Forelimb muscle (tissue), 1 donor: ENCODE results near the gene GRM7. TPM values are rescaled to one million over a fixed set of nuclear protein-coding genes. Genes with fewer than 3 reads are reported as not detected.
"Not testable (repeated sequence)": the region's sequence is repeated elsewhere in the genome, so short reads cannot be mapped to it uniquely, and the experiment has no call there.

Source experiments
- DNase-seq: peaks from one replicate; pipeline ENCODE4 v3.0.0-alpha.2; 2013; ENCODE audit warnings: low read depth
- polyA plus RNA-seq: library from polyadenylated mRNA; unstranded; fragments of 120-200 nt; gene quantifications from one replicate; pipeline ENCODE4 v1.2.1, GENCODE V29; 2013; ENCODE audit not compliant: insufficient read length

The GRM7 gene
- not detected for polyA plus RNA-seq

- no peak for DNase-seq
Observed at GRCh38 chr3:6860954-6861624, at the start of gene GRM7. Gene GRM7 (plus strand): TSS chr3:6861115.

GRCh38 chr3:6821411-6821810 lies 39.5 kb upstream of the GRM7 start:
- DNase-seq, result no peak

DNA sequence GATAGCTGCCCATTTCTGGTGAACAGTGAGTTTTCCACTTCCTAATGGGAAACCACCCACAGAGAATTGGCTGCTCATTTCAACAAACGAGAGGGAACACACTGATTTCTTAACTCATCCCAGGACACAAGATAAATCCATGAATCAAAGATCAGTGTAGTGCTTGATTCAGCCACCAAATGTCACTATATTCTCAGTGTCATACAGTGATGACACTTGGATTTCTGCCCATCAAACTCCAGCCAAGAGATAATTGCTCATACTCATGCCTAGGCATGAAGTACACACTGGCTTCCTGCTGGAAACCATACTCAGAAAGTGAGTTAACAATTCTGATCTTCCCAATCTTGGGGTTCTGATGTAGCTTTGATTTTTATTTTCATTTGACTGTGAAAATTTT lies 35.4 kb upstream of the GRM7 start:
- no peak for DNase-seq

DNA sequence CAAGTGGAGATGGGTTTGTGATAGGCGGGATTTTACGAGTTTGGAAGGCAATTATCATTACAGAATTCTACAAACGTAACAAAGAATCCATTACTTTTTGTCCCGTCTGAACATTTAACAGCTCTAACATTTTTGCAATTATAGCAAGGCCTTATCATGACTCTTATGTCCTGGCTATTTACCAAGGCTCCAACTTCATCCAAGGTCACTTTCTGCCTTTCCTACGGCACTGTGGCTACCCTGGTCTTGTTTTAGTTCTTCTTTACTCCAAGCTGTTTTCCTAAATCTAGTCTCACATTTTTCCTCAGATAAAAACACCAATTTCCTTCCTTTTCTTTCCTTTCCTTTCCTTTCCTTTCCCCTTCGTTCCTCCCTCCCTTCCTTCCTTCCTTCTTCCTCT lies 33.5 kb upstream of the GRM7 start:
- no peak for DNase-seq

DNA sequence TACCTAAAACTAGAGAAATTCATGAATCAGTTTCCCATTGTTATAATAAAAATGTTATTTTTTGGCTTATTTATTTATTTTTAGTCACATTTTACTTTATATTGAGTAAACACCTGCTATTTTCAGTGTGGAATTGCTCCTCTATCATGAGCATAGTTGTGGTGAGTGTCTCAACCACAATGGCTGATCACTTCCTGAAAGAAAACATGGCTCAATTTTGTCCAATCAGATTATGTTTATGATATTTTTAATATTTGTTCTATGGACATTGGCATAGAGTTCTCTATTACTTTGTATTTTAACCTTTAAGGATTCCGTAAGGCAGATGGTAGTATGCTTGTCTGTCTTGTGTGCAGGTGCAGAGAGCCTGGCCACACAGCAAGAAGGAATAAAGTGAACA lies 16.2 kb upstream of the GRM7 start:
- no peak for DNase-seq

DNA sequence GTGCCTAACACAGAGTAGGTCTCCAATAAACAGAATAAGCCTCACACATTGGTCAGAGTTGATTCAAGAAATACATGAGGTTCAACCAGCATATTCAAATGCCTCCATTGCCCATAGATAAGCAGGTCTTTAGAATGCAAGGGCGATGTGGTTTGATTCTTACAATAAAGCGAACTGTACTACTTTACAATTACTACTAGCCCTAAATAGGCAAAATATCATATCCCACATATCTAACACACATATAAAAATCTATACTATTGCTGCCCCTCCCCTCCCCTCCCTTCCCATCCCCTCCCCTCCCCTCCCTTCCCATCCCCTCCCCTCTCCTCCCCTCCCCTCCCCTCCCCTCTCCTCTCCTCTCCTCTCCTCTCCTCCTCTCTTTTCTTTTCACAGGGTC lies 6.7 kb upstream of the GRM7 start:
- no peak for DNase-seq

GRCh38 chr3:6857510-6857909 lies 3.4 kb upstream of the GRM7 start:
- no peak for DNase-seq

DNA sequence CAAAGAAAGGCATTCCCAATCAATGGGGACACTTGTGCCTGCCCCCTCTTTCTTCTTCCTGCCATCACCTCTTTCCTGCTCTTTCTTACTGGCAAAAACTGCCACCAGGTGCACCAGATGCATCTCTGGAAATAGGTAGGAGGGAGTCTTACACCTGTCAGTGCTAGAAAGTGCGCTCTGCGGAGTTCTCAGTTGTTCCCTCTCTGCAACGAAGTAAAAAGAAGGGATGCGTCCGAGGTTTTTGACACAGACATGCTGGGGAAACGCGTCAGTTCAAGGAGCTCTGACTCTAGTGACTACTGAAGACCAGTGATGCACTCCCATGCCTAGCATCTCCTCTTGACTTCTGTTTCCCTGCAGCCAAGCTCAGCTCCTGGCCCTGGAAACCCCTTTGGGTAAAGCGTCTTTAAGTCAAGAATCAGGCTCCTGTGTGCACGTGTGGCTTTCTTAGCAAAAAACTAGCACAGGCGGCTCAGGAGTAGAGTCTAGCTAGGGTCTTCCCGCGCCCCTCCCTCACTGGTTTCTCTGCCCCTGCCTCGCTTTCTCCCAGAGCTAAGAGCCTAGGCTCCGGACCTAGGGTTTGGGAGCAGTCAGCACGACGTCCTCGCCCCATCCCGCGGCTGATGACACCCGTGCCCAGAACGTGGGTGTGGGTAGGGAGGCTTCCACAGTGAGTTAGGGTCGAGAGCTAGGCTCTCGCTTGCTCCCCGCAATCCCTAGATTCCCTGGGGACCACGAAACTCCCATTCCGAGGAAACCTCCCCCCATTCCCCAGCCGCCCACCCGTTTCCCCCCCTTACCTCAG lies 564 bp upstream of the GRM7 start:
- no peak for DNase-seq

DNA sequence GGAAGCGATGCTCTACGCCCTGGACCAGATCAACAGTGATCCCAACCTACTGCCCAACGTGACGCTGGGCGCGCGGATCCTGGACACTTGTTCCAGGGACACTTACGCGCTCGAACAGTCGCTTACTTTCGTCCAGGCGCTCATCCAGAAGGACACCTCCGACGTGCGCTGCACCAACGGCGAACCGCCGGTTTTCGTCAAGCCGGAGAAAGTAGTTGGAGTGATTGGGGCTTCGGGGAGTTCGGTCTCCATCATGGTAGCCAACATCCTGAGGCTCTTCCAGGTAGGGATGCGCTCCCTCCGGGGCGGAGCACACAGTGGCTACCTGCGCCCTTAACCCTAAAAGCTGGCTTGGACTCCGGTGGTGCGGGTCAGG lies 698 bp downstream of the GRM7 start:
- DNase-seq, result no peak

GRCh38 chr3:6862041-6862879 lies 1.3 kb downstream of the GRM7 start:
- DNase-seq, result no peak

- no peak for DNase-seq
Observed at GRCh38 chr3:6862880-6863195, 1.9 kb downstream of the GRM7 start.

GRCh38 chr3:6867269-6867668 lies 6.4 kb downstream of the GRM7 start:
- DNase-seq, result no peak

DNA sequence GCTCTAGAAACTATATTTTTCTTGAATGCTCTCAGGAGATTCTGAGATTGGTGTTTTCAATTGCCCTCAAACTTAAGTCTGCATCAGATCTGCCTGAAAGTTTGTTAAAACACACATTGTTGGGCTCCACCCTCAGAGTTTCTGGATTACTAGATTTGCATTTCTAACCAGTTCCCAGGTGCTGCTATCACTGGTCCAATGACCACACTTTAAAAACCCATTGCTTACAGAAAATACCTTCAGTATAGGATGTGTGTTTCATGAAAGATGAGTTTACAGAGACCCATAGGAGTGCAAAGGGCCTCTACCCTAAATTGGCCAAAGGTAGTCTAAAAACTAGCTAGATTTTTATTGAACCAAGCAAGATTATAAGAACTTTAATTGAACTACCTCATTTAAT lies 17.8 kb downstream of the GRM7 start:
- no peak for DNase-seq

- DNase-seq, result no peak
Observed at GRCh38 chr3:6912240-6912639, 51.3 kb downstream of the GRM7 start.

- DNase-seq, result no peak
Observed at GRCh38 chr3:6915898-6916297, 55.0 kb downstream of the GRM7 start.

DNA sequence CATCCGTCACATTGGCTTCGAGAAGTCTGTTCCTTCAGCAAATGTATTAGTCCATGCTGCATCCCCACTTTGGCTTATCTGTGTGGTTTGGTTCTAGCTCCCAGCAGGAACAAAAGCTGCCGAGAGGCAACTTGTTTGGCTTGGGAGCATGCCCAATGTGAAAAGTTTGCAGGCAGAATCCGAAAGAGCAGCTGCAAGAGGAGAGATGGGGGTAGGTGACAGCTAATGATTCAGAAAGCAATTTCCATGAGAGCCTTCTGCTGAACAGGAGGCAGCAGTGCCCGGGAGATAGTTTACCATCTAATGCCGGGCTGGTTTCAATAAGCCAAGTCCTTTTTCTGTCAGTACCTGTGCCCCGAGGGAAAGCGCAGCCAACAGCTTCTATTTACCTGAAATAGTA lies 60.2 kb downstream of the GRM7 start:
- DNase-seq, result no peak

GRCh38 chr3:6921876-6922275 lies 61.0 kb downstream of the GRM7 start:
- no peak for DNase-seq

DNA sequence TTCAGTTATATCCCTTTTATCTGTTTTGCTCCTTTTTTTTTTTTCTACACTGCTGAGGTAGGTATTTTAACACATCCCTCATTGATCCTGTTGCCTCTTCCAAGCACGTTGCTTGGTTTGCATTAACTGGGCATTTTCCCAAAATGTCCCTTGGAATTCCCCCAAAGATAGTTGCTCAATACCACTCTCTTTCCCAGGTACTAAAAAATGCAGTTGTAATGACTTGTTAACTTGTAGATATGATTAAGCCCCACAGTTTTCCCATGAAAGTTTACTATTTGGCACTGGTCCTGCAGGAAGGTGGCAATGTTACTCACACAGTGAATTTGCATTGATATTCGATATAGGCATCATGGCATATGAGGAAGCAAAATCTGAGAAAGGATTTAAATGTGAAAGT lies 67.1 kb downstream of the GRM7 start:
- DNase-seq, result no peak

DNA sequence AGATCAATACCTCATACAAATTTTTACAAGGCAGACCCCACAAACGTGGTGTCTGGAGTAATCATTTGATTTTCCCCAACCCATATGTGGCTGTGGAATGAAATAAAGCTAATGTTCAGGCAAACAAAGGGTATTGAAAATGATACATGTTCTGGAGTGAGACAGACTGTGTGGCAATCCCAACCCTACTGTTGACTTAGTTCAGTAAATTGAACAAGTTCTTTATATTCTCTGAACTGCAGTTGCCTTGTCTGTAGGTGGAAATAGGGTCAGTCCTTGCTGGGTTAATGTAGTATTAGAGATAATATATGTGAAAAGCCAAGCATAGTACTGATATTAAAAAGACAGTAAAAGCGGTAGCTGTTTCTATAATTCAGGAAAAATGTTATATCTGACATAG lies 69.0 kb downstream of the GRM7 start:
- DNase-seq, result no peak

- DNase-seq, result not testable (repeated sequence)
Observed at GRCh38 chr3:6935418-6935817, 74.5 kb downstream of the GRM7 start.

DNA sequence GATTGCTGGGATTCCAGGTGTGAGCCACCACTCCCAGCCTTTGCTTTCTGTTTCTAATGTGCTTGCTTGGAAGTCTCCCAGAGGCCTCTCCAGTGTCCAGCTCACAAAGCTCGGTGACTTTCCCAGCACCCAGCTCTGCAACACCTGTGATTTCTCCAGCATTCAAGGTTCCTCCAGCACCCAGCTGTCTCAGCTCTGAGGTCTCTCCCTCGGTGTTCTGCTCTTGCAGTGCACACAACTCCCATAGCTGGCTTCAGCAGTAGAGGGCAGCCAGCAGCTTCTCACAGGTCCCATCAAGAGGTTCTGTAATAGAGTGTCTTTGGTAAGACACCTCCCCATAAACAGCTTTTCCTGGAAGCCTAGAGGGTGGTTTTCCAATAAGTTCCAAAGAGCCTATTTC lies 75.1 kb downstream of the GRM7 start:
- DNase-seq, result no peak

GRCh38 chr3:6962801-6963200 lies 101.9 kb downstream of the GRM7 start:
- DNase-seq, result no peak

GRCh38 chr3:6965881-6966280 lies 105.0 kb downstream of the GRM7 start:
- DNase-seq, result no peak
